Activated CD4-positive, alpha-beta T cell treated with anti-CD3 and anti-CD28 coated beads for 24 hours (primary cell): ENCODE results near the gene XRN1.

Source experiments
- DNase-seq, 2 donors: peaks; one replicate each; pipeline ENCODE4 v3.0.0-alpha.2; 2020; ENCODE audit warnings: low read depth in 2 of 2

XRN1 gene

GRCh38 chr3:142272200-142272891 lies 175.5 kb downstream of the XRN1 start:
- DNase-seq, result no peak

- no peak for DNase-seq
These were observed 177.4 kb downstream of the XRN1 start for GRCh38 chr3:142270407-142270806.

- DNase-seq, result no peak
These were observed 178.1 kb downstream of the XRN1 start for GRCh38 chr3:142269767-142270166.

DNA sequence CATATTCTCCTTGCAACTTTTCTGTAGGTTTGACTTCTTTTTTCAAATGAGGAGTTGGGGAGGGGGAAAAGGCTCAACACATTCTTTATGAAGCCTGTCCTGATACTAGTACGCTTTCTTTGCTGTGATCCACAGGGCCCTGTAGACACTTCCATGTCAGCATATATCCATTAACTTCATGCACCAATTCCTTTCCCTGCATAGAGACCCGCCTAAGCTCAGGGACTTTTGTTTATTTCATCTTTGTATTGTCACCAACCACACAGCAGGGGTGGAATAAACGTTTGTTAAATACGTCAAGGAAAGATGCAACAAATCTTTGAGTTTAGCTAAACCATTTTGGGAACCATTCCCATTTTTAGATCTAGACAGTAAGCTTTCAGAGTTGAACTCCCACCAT lies 179.4 kb downstream of the XRN1 start:
- DNase-seq, result no peak

DNA sequence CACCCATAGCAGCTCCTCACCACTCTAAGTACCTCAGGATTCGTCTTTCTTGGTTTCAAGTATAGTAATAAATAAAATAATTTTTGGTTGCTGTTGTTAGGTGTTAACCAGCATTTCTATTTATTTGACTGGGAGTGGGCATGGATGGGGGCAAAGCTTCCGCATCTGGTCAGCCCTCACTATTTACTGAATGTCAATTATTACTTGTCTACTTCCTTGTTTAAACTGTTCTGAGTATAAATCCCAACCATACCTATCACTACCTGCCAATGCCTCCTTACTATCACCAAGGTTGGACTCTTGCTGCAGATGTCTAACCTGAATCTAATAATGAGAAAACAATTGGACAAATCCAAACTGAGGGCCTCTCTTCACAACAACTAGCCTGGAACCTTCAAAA lies 180.6 kb downstream of the XRN1 start:
- no peak for DNase-seq

- no peak for DNase-seq
These were observed 184.7 kb downstream of the XRN1 start for GRCh38 chr3:142263112-142263511.

GRCh38 chr3:142259359-142259758 lies 188.5 kb downstream of the XRN1 start:
- DNase-seq, result no peak

GRCh38 chr3:142256712-142257333 lies 191.0 kb downstream of the XRN1 start:
- no peak for DNase-seq
